Measurements from ENCODE around the gene ZC3H7A. TPM values are rescaled to one million over a fixed set of nuclear protein-coding genes. Genes with fewer than 3 reads are reported as not detected.

ZC3H7A gene
- total RNA-seq, 1 donor from 2014 or later = 65.0 TPM

DNA sequence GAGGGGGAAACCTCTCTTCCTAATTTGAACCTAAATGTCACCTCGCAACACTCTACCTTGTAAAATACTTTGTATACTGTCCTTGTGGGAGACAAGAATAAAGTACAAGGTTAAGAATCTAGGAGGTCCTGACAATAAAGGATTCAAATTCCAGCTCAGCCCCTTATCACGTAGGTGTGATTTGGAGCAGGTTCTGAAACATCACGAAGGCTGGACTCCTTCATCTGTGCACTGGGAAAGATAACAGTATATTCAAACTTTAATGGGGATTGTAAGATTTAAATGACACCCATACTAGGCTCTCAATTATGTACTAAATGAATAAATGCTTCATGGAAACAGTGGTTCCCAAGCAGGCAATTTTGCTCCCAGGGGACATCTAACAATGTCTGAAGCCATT lies 56.5 kb downstream of the ZC3H7A start:
- intact Hi-C loops (cut with micrococcal nuclease) = loop anchor here (5.0 kb wide), 2 partner anchors 42 to 172 kb away; no protein-coding TSS in a partner anchor

DNA sequence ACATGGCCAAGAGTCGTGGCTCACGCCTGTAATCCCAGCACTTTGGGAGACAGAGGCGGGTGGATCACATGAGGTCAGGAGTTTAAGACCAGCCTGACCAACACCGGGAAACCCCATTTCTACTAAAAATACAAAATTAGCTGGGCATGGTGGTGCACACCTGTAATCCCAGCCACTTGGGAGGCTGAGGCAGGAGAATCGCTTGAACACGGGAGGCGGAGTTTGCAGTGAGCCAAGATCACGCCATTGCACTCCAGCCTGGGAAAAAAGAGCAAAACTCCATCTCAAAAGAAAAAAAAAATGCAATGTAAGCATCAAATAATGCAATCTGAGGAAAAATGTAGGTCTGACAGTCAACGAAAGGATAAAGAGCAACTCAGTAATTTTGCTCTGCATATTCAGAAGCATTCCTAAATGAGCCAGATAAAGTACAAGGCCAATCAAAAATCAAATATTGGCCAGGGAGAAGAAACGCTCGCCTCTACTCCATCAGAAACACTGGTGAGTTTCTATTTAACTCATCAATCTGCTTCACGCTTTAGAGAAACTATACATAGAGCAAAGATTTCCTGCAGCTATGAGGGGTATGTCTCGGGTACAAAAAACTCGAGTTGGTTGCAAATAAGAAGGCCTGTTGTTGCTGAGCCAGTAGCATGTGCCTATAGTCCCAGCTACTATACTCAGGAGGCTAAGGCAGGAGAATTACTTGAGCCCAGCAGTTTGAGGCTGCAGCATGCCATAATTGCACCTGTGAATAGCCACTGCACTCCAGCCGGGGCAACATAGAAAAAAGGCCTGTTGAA lies 58.1 kb downstream of the ZC3H7A start:
- intact Hi-C loops (cut with micrococcal nuclease) = loop anchor here (10.0 kb wide), 1 partner anchor 154 kb away; the partner anchor contains the start of gene LITAF

DNA sequence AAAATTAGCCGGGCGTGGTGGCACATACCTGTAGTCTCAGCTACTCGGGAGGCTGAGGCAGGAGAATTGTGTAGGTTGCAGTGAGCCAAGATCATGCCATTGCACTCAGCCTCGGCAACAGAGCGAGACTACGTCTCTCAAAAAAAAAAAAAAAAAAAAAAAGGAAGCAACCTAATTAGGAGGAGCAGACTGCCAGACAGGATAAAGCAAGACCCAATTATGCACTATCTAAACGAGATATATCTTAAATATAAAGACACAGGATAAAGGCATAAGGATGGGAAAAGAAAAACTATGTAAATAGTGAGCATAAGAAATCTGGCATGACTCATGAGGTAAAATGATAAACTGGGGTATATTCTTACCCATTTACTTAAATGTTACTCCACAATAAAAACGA lies 59.3 kb downstream of the ZC3H7A start:
- intact Hi-C loops (cut with micrococcal nuclease) = loop anchor here (10.0 kb wide), 1 partner anchor 153 kb away; the partner anchor contains the start of gene LITAF

DNA sequence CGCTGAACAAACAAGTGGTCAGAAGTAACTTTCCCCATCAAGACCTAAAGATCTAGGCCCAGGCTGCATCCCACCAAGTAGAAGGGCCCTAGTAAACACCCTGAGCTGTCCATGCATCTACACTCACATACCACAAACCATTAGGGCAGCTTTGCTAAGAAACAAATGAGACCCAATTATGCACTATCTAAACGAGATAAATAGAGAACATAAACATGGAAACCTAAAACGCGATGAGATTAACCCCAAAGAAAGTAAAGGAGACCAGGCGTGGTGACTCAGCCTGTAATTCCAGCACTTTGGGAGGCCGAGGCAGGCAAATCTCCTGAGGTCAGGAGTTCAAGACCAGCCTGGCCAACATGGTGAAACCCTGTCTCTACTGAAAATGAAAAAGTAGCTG lies 60.2 kb downstream of the ZC3H7A start:
- intact Hi-C loops (cut with micrococcal nuclease) = loop anchor here (10.0 kb wide), 1 partner anchor 152 kb away; the partner anchor contains the start of gene LITAF

DNA sequence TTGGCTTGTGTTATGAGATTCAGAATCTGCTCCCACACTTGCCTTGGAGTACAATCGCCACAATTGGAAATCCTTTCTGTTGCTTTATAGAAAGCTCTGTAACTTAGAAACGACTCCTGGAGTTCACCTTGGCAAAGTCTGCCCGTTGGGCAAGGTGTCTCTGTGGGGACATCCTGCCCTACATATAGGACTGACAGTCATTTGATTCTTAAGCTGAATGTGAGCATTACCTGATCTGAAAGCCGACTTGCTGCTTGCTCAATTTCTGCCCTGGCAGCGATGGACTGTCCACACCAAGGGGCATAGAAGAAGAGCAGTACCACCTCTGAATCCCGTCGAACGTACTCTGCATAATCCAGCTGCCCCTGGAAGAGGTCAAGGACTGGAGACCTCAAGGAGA lies 61.3 kb downstream of the ZC3H7A start:
- intact Hi-C loops (cut with micrococcal nuclease) = loop anchor here (10.0 kb wide), 1 partner anchor 151 kb away; the partner anchor contains the start of gene LITAF

DNA sequence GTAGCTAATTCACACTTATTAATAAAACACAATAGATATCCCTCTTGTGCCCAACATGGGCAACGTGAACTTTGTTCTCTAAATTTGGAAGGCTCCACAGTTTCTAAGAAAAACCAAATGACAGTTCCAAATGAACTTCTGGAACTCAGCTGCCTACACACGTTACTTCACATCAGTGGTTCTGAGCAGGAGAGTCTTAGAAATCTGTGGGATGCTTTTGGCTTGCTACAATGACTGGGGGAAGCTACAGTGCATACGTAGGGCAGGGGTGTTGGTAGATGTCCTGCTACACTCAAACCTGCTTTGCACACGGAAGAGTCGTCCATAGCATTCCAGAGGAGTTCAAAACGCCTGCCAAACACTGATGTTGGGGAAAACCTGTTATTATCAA lies 62.4 kb downstream of the ZC3H7A start:
- intact Hi-C loops (cut with micrococcal nuclease) = loop anchor here (10.0 kb wide), 1 partner anchor 150 kb away; the partner anchor contains the start of gene LITAF

DNA sequence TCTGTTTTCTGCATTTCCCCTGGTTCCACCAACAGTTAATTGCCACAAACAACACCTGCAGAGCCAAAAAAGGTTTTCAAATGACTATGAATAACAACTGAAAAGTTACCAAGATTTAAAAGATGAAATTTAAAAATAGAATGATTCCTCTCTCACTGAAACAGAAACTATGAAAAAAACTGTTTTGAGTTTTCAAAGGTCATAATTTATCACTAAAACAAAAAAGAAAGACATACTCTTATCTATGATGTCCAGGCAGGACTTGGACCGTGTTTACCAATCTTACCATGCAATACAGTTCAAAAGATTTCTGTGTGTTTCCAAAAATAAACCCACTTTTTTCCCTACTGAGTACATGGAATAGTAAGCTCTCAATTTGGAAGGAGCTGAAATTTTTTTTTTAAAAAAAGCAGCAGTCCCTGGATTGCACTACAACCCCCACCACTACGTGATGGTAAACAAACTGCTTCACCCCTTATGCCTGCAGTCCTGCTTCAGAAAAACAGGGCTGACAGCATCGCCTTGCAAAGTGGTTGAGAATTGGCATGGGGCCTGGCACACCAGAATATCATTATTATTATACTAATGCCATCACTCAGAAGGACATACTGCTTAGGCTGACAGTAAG lies 62.9 kb downstream of the ZC3H7A start:
- intact Hi-C loops (cut with micrococcal nuclease) = loop anchor here (10.0 kb wide), 1 partner anchor 149 kb away; the partner anchor contains the start of gene LITAF

DNA sequence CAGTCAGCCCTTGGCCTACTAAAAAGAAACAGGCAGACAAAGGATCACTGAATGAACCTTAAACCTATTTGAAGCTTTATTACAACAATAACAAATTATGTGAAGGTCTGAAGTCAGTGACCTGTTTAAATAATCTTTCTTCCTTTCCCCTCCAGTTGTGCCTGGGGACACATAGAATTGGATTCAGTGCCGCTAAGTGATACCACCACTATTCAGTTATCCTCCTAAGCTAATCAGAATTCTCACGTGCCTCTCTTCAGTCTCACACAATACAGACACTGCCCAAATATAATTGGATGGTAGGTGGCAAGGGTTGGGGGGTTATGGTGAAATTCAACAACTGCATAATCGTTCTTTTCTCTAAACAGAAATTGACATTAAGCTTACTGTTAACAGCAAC lies 65.8 kb downstream of the ZC3H7A start:
- intact Hi-C loops (cut with micrococcal nuclease) = loop anchor here (10.0 kb wide), 1 partner anchor 146 kb away; the partner anchor contains the start of gene LITAF

DNA sequence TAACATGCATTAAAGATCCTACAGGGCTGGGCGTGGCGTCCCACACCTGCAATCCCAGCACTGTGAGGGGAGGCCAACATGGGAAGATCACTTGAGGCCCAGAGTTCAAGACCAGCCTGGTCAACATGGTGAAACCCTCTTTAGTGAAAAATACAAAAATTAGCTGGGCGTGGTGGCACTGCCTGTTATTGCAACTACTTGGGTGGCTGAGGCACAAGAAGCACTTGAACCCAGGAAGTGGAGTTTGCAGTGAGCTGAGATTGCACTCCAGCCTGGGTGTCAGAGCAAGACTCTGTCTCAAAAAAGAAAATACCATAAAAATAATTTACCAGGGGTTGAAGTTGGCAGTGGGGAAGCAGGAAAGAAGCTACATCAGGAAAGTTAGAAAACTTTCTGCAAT lies 67.3 kb downstream of the ZC3H7A start:
- intact Hi-C loops (cut with micrococcal nuclease) = loop anchor here (10.0 kb wide), 1 partner anchor 145 kb away; the partner anchor contains the start of gene LITAF

DNA sequence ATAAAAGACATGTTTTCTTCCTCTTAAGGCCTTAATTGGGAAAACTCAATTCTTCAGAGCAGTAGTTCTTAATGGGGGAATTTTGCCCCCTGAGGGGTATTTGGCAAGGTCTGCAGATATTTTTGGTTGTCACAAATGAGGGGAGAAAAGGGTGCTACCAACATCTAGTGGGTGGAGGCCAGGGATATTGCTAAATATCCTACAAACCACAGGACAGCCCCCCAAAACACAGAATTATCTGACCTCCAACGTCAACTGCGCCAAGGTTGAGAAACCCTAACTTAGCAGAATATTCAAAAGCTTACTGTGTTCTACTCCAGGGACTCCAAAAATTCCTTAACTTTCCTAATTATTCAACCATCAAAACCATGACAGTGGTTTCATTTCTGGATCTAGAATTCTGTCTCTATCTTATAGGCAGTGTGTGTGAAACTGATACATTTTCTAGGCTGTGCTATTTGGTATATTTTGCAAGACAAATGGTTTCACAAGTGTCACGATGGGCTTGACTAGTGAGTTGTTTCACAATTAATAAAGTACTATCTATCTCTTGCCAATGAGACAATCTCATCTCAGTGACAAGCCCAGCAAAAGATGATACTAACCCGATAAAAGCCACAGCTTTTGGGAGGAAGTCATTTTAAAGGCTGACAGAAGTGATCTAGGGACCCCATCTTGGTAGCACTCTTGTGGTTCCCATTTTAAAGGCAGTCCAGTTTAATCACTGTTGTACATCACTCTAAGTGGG lies 69.1 kb downstream of the ZC3H7A start:
- intact Hi-C loops (cut with micrococcal nuclease) = no loop called here

DNA sequence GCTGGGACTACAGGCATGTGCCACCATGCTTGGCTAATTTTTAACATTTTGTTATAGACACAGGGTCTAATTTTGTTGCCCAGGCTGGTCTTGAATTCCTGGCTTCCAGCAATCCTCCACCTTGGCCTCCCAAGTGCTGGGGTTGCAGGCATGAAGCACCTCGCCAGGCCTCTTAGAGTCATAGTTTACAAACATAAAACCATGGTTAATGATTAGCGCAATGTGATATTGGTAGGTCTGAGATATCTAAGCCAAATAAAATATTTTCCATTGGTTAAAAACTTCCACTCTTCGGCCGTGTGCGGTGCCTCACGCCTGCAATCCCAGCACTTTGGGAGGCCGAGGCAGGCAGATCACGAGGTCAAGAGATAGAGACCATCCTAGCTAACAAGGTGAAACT lies 71.0 kb downstream of the ZC3H7A start:
- intact Hi-C loops (cut with micrococcal nuclease) = no loop called here

DNA sequence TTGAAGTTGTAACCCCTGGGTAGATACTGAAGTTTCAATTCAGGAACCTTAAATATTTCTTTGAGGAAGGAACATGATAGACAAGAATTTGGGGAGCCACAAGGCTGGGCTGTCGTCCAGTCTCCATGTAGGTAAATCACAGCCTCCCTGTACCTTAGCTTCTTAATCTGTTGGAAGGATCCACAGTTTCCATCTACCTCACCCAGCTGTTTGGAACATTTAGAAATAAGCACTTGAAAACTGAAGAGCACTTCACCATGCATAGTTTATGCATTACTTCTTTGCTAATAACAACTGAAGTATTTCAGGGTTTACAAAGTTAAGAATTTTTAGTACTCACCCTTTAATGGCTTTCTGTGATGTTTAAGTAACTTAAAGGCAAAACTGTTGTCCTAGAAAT lies 71.6 kb downstream of the ZC3H7A start:
- intact Hi-C loops (cut with micrococcal nuclease) = no loop called here

DNA sequence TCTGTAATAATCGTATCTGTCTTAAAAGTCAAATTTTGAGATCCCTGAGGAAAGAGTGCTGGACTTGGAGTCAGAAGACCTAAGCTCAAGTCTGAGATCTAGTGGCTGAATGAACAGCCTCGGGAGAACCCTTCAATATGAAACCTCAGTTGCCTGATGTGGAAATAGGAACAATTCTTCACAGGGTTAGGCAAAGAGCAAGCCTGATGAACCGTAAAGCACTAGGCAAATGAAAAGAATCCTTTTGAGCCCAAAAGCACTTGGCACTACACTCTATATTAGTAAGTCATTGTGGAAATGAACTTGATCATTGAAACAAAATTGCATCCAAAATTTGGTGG lies 74.6 kb downstream of the ZC3H7A start:
- intact Hi-C loops (cut with micrococcal nuclease) = no loop called here

DNA sequence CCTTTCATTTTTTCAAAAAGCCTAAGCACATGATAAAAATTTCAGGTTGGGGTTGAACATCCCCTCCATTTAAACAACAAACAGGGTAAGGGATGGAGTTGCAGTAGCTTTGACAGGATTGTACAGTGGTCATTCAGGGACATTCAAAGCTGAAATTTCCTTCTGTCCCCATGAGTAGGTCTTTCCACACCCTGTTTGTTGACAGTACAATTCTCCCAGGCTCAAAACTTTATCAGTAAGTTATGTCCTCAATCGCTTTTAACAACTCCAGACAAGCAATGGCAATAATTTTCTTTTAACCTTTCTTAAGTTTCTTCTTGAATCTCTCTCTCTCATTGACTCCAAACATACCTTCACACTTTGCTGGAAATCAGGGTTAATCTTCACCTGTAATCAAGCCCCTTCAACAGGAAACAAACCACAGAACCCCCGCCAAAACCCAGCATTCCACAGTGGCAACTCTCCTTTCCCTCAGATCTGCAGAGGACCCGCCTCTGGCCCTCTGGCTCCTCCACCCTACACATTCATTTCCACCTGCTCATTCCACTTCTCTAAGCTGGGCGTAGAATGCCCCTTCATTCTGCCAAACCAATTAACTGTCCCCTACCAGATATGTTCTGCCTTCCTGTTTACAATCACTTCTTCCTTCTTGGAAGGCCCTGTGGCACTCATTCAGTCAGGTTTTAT lies 75.1 kb downstream of the ZC3H7A start:
- intact Hi-C loops (cut with micrococcal nuclease) = no loop called here

DNA sequence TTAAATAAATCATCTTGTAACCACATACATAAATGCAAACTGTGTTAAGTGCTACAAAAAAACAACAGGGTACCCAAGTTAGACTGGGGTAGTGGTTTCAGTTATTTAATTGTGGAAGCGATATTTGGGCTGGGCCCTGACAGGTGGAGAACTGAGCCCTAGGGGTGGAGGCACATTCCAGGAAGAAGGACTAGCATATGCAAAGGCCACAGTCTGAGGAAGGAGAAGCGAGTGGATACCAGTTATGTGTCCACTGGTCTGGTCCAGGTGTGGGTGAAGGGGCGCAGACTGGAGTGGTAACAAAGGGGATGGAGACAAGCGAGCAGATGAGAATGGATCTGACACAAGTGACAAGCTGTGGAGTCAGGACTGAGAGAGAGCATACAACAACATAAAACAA lies 77.3 kb downstream of the ZC3H7A start:
- intact Hi-C loops (cut with micrococcal nuclease) = no loop called here

DNA sequence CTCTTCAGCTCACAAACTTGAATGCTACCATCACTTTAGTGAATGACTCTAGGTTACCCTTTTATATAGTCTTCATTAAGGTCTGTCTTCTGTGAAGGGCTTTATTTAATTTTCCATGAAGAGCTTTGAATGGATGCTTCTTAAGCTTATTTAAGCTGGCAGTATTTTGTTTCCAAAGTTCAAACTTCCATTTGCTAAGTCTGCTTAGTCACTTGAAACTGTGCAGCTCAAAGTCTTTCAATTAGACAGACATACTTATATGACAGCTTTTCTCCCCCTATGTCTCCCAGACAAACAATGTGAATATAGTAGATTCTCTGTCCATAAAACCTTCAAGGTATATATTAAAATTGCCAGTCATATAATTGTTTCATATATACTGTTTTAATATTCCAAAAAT lies 77.9 kb downstream of the ZC3H7A start:
- intact Hi-C loops (cut with micrococcal nuclease) = no loop called here

DNA sequence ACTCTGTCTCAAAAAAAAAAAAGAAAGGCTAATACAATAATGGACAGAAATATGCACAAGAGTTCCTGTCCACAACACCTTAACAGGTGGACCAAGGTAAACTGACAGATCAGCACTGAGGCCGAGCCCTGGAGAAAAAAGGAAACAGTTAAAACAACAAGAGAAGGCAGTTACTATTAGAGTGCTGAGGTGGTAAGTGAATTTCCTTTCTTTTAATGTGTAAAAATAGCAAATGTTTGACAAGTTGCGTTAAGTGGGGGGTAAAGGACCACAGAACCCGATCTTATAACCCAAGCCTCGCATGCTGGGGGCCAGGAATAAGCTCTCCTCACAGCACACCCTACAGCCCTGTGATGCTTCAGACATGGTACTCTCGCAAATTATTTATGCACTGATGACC lies 79.2 kb downstream of the ZC3H7A start:
- intact Hi-C loops (cut with micrococcal nuclease) = no loop called here

DNA sequence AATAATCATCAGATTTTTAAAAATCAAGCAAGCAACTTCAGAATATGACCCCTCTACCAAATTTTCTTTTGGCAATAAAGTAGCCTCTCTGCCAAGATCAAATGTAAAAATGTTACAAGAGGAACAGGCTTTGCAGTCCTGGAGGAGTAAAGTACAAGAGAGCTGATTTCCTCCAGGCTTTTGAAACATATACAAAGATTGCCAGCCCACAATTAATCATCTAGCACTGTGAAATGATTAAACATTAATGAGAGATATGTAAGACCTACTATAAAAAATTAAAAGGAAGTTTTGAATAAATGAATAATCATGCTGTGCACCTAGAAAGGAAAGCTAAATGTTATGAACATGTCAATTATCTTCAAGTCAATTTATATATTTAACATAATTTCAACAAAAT lies 80.7 kb downstream of the ZC3H7A start:
- intact Hi-C loops (cut with micrococcal nuclease) = no loop called here

DNA sequence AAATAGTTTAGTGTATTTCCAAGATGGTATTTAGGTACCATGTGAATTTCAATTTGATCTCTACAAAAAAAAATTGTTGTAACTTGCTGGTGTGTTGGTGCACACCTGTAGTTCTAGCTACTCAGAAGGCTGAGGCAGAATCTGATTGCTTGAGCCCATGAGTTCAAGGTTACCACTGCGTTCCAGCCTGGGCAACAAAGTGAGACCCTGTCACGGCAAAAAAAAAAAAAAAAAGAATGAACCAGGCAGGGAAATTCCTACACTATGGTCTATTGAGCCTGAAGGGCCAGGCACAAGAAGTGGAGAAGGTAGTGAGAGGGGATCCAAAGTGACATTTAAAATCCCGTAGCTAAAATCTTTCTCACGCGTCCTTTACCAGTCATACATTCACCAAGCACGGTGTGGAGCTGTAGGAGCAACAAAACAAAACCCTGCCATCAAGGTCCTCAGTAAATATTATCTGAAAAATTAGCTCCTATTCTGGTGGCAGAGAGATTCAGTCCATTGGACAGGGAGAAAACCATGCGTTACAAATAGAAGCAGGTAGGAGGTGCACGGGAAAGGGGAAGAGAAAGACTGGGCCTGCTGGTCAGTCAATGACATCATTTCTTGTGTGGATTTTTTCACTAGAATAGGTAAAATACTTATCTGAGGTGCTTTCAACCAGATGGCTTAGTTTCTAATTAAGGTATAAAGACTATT lies 81.7 kb downstream of the ZC3H7A start:
- intact Hi-C loops (cut with micrococcal nuclease) = loop anchor here (2.0 kb wide), 1 partner anchor 761 kb away; no protein-coding TSS in a partner anchor

DNA sequence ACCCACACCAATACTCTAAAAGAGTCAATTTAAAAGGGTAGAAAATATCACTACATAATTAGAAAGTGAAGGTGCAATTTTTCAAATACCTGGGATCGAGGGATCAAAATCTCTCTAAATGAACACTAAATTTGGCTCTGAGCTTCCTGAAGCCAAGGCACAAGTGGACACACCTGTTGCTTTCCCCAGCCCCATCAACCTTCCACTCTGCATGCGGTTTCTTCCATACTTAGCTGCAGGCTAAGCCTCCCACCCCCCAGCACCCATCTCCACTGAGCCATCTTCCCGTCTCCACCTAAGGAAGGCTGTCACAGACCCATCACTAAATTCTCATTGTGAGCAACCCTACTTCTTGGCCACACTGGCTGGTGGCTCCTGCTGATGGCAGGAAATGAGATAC lies 84.9 kb downstream of the ZC3H7A start:
- intact Hi-C loops (cut with micrococcal nuclease) = no loop called here

Measured in T-helper 2 cell treated with Interferon-gamma antibody and Interleukin-4, amounts not matched to agents 100 ng/mL and 5 ng/mL, for 36 hours (primary cell).